Kidney glomerular epithelial cell (primary cell): ENCODE data around the gene SSH3.

Experiments used
- DNase-seq: peaks from one replicate; lab custom pipeline; 2025; lab: John Stamatoyannopoulos, UW

The SSH3 gene

DNA sequence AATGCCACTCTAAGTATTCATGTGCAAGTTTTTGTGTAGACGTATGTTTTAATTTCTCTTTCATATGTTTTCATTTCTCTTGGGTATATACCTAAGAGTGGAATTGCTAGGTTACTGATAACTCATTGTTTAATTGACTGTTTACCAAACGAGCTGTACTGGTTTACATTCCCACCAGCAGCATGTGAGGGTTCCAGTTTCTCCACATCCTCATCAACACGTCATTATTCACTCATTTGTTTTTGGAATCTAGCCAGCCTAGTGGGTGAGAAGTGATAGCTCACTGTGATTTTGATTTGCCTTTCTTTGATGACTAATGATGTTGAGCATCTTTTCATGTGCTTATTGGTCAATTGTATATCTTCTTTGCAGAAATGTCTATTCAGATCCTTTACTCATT lies 10.2 kb upstream of the SSH3 start:
- DNase-seq: peak; percentile 50

DNA sequence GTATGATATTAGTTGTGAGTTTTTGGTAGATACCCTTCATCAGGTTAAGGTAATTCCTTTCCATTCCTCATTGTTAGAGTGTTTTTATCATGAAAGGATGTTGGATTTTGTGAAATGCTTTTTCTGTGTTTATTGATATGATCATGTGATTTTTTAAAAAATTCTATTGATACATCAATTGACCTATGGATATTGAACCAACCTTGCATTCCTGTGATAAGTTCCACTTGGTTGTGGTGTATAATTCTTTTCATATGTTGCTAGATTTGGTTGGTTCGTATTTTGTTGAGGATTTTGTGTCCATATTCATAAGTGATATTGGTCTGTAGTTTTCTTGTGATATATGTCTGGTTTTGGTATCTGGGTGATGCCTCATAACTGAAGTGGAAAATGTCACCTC lies 7.5 kb upstream of the SSH3 start:
- DNase-seq: no peak

DNA sequence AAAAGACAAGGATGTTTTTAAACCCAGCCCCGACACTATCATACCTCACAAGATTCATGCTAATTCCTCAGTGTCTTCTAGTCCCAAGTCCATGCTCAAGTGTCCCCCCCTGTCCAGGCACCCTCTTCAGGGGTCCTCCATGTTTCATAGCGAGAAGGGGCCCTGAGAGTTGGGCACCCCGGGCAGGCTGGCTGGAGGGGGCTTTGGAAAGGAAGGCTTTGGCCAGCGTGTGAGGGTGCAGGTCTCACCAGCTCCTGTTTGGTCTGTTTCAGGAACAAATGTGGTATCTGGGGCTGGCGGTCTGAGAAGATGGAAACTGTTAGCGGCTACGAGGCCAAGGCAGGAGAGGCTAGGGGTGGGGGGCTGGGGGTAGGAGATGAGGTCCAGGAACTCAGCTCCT lies 4.5 kb upstream of the SSH3 start:
- no peak for DNase-seq

DNA sequence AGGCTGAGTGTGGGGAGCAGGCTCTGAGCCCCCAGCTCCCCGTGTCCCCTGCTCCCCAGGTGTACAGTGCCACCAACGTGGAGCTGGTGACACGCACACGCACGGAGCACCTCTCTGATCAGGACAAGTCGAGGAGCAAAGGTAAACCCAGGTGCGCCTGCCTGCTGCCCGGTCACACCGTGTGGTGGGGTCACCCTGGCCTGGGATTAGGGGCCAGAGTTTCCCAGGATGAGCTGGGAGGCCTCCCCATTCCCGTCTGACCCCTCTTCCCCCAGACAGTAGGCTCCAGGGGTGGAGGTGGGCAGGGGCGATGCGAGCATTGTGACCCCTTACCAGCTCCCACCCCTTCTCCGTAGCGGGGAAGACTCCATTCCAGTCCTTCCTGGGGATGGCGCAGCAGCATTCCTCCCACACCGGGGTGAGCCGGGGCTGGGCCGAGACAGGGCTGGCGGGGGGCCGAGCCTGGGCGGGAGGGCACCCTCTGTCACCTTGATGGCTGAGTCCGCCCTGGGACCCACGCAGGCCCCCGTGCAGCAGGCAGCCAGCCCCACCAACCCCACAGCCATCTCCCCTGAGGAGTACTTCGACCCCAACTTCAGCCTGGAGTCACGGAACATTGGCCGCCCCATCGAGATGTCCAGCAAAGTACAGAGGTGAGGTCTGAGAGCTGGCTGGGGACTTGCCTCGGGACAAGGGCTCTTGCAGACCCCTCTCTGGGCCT lies 3.7 kb upstream of the SSH3 start:
- no peak for DNase-seq

DNA sequence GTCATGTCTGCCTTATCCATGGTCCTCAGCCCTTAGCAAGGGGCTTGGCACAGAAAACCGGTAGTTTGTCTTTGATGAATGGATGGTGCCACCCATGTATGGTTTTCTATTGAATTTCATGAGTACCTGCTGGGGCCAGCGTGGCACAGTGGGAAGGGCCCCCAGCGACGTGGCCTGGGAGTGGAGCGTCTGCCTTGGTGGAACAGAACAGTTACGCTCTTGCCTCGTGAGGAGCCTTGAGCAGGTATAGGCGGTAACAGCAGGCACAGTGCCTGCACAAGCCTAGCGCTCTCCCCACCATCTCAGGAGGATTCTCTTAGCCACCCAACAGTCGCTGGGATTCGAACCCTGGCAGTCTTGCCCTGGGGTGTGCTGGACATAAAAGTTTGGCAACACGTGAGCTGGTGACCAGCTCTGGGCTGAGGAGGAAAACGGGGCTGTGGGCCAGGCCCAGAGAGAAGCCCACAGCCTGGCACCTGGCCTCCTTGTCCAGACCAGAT lies 3.0 kb upstream of the SSH3 start:
- no peak for DNase-seq

DNA sequence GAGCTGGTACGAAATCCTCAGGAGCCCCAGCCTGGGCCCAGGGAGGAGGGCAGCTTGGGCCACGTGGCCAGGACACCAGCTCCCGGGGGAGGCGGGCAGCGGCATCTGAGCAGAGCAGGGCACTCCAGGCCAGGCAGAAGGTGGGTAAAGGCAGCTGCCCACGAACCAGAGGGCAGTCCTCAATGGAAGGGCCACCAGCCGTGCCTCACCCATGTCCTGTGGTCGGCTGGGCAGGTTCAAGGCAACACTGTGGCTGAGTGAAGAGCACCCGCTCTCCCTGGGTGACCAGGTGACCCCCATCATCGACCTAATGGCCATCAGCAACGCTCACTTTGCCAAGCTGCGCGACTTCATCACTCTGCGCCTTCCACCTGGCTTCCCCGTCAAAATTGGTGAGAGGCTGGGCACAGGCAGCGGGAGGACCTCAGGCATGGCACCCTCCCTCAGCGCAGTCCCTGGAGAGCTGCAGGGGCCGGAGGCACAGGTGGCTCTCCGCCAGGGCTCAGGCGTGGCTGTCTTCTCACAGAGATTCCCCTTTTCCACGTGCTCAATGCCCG lies 2.5 kb upstream of the SSH3 start:
- DNase-seq: no peak

DNA sequence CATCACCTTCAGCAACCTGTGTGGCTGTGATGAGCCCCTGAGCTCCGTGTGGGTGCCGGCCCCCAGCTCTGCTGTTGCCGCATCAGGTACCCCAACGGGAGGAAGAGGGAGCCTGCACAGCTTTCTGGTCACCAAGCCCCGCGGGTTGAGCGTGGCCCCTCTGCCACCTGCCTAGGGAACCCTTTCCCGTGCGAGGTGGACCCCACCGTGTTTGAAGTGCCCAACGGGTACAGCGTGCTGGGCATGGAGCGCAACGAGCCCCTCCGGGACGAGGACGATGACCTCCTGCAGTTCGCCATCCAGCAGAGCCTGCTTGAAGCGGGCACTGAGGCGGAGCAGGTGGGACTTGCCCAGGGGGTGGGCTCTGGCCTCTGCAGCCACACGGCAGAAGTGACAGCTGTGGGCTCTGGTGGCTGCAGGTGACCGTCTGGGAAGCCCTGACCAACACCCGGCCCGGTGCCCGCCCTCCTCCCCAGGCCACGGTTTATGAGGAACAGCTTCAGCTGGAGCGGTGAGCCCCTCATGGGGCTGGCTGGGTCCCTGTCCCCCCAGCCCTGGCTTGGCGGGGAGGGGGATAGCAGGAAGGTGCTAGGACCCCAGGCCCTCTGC lies 1.9 kb upstream of the SSH3 start:
- DNase-seq: no peak

DNA sequence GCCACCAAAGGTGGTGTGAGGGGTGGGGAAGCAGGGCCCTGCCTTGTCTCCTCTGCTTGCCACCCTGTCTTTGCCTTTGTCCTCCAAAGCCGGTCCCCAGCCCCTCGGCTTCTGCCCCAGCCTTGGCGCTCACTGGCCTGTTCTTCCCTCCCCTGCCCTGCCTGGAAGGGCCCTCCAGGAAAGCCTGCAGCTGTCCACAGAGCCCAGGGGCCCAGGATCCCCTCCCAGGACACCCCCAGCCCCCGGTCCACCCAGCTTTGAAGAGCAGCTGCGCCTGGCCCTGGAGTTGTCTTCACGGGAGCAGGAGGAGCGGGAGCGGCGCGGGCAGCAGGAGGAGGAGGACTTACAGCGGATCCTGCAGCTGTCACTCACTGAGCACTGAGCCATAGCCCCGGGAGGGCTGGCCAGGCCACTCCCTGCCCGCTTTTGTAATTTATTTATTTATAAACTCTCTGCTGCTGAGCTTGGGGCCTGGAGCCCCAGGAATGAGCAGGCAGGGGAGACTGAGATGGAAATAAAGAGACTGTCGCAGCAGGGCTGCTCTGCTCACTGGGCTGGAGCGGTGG lies 1.3 kb upstream of the SSH3 start:
- peak; percentile 55 for DNase-seq

DNA sequence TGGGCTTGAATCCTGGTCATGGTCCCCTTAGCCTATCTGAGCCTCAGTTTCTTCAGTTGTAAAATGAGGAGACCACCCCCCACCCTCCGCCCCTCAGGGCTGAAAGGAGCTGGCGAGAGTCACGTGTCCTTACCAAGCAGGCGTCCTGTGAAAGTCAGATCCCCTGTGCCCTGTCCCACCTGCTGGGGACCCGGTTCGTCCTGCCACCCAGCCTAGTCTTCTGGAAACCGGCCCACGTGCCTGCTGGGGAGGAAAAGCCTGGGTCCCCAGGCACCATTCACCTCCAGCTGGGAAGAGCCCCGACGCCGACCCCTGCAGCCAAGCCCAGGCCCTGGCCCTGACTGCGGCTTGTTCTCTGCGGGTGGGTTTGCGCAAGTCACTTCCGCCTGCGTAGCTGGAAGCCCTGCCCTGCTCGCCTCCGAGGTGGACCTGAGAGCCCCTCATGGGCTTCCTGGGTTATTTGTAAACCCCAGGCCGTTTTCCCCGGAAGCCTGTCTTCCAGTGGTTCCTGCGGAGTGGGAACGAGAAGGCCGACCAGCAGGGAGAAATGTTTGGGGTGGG lies 679 bp upstream of the SSH3 start:
- DNase-seq: no peak

DNA sequence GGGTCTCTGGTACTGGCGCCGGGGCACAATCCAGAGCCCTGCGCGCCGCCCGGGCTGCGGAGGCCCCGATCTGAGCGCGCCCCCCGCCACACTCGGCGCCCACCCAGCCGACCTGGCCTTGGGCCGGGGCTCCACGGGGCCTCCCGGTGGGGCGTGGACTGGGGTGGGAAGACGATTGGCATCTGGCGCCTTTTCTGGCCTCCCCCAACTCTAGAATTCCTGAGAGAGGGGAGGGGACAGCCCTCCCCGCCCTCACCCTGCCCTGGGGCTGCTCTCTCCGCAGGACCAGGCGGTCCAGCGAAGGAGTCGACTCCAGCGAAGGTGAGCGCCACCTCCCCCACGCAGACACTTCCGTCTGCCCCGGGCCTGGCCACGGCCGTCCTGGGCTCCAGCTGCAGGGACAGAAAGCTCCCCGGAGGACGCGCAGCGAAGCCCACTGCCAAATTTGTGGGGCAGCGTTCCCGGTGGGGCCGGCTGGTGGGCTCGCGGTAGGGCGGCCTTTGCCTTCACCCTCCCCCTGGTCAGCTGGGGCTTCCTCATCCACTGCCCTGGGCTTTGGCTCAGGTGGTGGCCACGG lies 593 bp downstream of the SSH3 start:
- DNase-seq: no peak

DNA sequence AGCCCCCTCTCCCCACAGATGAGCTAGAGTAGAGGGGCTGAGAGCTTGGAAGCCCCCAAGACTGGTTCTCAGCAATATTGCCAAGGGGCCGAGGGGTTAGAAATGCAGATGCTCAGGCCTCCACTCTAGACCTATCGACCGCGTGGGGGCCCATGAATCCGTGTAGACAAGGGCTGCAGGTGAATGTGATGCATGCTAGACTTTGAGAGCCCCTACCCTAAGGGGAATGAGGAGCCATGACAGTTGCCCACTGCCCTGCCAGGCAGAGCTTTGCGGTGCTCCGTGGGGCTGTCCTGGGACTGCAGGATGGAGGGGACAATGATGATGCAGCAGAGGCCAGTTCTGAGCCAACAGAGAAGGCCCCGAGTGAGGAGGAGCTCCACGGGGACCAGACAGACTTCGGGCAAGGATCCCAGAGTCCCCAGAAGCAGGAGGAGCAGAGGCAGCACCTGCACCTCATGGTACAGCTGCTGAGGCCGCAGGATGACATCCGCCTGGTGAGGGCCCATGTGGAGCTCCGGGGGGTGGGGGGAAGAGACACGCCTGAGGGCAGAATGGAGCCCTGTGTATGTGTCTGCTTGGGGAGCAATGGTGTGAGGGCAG lies 1.3 kb downstream of the SSH3 start:
- DNase-seq: no peak

DNA sequence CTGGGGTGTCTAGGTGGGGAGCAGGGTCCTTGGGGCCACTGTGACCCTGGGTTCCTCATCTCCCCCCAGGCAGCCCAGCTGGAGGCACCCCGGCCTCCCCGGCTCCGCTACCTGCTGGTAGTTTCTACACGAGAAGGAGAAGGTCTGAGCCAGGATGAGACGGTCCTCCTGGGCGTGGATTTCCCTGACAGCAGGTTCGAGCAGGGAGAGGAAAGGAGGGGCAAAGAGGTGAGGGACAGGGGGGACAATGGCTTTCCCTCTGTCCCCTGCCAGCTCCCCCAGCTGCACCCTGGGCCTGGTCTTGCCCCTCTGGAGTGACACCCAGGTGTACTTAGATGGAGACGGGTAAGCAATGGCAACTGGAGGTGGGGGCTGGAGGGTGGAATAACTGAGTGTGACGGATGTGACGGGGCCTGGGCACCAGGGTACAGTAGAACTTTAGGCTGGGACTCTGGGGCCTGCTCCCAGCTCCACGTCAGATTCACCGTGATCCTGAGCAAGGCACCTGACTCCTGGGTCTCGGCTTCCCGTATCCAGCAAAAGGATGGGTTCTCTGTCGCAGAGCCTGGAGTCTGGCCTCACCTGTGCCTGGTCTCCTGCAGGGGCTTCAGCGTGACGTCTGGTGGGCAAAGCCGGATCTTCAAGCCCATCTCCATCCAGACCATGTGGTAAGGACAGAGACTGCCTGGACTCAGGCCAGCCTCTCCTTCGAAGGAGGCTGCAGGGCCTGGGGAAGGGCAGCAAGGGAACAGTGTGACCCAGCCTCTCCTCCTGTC lies 3.6 kb downstream of the SSH3 start:
- no peak for DNase-seq

DNA sequence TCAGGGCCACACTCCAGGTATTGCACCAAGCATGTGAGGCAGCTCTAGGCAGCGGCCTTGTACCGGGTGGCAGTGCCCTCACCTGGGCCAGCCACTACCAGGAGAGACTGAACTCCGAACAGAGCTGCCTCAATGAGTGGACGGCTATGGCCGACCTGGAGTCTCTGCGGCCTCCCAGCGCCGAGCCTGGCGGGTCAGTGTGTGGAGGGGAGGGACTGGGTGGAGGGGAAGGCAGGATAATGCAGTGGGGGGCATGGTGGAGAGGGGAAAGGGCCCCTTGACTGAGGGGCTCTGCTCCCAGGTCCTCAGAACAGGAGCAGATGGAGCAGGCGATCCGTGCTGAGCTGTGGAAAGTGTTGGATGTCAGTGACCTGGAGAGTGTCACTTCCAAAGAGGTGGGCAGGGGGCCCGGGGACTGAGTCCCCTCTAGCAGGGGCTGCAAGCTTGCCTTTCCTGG lies 4.2 kb downstream of the SSH3 start:
- no peak for DNase-seq

DNA sequence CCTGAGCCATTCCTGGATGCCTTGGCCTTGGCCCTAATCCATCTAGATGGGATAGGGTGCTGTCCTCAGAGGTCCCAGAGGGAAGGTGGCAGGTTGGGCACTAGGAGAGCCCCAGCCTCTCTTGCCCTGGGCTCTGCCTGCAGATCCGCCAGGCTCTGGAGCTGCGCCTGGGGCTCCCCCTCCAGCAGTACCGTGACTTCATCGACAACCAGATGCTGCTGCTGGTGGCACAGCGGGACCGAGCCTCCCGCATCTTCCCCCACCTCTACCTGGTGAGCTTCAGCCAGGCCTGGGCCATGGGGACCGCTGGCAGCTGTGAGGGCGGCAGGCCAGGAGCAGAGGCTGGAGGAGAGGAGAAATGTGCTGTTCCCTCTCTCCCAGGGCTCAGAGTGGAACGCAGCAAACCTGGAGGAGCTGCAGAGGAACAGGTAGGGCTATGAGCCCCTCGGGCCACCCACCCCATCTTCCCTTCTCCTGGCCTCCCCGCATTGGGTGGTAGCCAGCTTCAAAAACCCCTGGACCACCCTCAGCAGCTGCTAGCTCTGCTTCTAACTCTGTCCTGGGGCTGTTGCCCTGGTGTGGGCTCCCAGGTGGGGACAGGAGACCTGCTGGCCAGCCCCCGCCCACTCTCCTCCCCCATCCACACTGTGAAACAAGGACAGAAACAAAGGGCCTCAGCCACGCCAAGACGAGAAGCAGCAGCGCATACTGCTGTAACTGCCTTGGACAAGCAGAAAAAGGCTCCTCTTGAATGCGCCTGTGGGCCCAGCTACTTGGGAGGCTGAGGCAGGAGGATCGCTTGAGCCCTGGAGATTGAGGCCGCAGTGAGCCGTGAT lies 4.9 kb downstream of the SSH3 start:
- no peak for DNase-seq

DNA sequence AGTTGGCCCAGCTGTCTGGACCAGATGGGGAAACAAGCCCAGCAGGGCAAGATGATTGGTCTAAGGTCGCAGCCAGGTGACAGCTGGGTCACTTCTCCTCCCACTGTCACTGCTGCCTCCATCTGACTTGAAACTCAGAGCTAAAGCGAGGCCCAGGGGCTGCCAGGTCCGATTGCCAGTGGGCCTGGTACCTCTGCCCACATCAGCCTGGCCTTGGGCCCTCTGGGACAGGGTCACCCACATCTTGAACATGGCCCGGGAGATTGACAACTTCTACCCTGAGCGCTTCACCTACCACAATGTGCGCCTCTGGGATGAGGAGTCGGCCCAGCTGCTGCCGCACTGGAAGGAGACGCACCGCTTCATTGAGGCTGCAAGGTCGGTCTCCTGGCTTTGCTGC lies 5.8 kb downstream of the SSH3 start:
- no peak for DNase-seq

DNA sequence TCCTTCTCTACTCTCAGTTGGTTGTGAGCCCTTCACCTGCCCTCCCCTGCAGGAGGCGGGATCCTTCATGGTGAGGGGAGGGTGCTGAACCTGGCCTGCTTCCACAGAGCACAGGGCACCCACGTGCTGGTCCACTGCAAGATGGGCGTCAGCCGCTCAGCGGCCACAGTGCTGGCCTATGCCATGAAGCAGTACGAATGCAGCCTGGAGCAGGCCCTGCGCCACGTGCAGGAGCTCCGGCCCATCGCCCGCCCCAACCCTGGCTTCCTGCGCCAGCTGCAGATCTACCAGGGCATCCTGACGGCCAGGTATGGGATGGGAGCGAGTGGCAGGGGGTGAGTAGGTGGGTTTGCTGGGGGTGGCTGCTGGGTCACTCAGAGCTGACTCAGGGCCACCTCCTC lies 6.3 kb downstream of the SSH3 start:
- no peak for DNase-seq

DNA sequence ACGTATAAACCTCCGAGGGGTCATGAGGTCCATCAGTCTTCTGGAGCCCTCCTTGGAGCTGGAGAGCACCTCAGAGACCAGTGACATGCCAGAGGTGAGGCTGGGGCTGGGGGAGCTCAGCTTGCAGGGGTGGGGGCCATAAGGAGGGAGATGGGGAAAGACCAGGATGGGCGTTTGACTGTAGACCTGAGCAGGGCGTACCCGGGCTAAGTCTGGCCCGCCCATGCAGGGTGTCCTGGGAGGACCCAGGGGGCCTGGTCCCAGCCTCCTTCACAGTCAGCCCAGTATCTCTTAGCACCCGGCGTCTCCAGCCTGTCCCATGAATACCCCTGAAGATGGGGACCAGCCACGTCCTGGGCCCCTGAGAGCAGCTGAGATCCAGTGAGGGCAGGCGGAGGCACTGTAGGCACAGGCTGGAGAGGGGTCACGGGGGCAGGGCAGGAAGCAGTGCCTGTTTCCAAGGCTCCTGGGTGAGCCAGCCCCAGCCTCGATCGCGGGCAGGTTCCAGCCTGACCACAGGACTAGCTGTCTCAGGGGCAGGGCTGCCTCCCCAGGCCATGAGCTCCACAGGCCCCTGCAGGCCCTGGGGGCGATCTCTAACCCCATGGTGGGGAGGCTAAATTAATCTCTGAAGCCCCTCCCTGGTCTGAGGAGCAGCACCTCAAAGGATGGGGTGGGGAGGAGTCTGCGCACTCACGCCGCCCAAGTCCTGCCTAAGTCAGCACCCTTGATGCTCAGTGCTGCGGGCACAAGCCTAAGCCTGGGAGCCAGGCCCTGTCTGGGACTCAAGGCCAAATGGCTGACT lies 7.1 kb downstream of the SSH3 start:
- DNase-seq: no peak

DNA sequence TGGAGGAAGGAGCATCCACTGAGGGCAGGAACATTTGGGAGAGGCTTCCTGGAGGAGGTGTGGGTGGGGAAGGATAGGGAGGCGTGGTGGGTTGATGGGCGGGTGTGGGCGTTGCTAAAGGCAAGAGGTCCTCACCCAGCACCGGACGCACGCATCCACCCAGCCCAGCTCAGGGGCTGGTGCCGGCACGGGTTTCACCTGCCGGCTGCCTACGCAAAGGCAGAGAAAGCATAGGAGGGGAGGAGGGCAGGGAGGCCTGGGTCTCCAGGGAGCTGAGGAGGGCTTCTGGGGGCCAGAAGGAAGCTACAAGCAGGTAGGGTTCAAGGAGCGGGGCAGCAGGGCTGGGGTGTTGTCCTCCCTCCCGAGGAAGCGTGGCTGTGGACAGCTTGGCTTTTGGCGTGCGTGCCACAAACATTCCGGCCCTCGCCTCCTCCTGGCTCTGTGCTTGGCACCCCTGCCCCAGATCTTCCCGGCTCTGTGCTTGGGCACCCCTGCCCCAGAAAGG lies 7.8 kb downstream of the SSH3 start:
- DNase-seq: no peak

DNA sequence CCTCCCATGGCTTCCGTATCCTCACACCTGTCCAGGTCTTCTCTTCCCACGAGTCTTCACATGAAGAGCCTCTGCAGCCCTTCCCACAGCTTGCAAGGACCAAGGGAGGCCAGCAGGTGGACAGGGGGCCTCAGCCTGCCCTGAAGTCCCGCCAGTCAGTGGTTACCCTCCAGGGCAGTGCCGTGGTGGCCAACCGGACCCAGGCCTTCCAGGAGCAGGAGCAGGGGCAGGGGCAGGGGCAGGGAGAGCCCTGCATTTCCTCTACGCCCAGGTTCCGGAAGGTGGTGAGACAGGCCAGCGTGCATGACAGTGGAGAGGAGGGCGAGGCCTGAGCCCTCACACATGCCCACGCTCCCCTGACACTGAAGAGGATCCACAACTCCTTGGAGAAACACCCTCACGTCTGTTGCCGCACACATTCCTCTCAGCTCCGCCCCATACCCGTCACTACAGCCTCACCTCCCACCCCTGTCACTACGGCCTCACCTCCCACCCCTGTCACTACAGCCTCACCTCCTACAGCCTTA lies 8.3 kb downstream of the SSH3 start:
- DNase-seq: no peak
